Renal pelvis (tissue), 4 donors: ENCODE measurements around the gene SURF1. TPM values are rescaled to one million over a fixed set of nuclear protein-coding genes. Genes with fewer than 3 reads are reported as not detected.
"Not testable (repeated sequence)": the region's sequence is repeated elsewhere in the genome, so short reads cannot be mapped to it uniquely, and the experiment has no call there.

Source experiments
- DNase-seq: peaks from one replicate; pipeline ENCODE4 v3.0.0-alpha.2; 2013
- polyA plus RNA-seq, 3 donors: library from polyadenylated mRNA; unstranded; fragments of 120-200 nt; gene quantifications; one replicate each; pipeline ENCODE4 v1.2.1, GENCODE V29; 2013; ENCODE audit not compliant: insufficient read length in 3 of 3

The SURF1 gene
- polyA plus RNA-seq, 3 donors, result 41.0 to 51.9 (median 44.9) TPM

DNA sequence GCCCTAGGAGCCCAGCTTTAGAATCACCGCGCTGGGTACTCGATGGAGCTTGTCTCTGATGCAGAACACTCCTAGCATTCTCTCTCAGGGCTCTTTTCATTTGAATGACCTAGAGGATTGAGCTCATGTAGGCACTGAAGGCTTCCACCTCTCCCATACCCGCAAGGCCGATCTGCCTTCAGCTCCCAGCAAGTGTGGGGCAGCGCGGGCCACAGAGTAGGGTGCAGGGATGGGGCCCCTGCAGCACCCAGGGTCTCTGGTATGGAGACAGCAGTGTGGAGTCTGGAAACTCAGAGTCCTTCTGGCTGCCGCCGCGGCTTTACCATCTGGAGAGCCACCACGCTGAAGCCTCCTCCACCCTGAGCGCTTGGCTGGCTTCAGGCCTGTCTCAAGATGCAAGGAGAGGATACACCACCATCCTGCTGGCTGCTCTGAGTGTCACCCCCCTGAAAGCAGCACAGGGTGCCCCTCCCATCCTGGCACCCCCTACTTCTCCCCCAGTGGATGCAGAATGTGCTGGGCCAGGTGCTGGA lies 32.8 kb upstream of the SURF1 start:
- no peak for DNase-seq

- no peak for DNase-seq
Measured at GRCh38 chr9:133387680-133388079, 31.4 kb upstream of the SURF1 start.

DNA sequence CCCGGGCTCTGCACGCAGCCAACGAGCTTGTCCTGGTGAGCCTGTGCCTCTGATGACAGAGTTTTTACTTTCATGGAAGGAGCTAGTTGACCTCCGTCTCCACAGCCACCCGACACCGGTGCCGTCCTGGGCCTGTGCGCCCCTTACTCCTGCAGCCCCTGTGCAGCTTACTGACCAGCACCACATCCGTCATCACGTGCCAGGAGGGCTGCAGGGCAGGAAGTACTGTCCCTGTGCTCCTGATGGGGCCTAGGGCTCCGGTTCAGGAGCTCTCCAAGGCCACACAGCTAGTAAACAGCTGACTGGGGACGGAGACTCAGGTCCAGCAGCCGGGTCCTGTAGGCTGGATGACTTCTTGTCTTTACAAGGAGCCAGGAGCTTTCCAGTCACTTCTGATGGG lies 30.1 kb upstream of the SURF1 start:
- DNase-seq, result no peak

GRCh38 chr9:133385452-133385851 lies 29.2 kb upstream of the SURF1 start:
- no peak for DNase-seq

- no peak for DNase-seq
Measured at GRCh38 chr9:133384736-133385321, 28.5 kb upstream of the SURF1 start.

GRCh38 chr9:133383438-133383837 lies 27.2 kb upstream of the SURF1 start:
- DNase-seq, result no peak

- no peak for DNase-seq
Measured at GRCh38 chr9:133382507-133383141, 26.3 kb upstream of the SURF1 start.

DNA sequence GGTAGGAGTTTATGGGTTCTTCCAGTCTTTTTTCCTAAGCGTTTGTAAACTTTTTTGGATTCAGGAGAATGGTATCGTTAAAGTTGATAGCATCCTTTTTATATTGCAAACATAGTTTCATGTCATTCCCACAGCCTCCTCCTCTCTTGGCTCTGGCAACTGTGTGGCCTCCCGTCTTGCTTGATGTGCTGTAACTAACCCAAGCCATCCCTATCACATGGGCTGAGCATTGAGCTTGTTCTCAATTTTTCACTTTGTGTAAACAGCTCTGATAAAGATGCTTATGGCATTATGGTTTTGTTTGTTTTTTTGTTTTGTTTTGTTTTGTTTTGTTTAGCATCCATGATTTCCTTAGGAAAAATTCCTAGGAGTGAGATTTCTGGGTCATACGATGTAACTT lies 24.4 kb upstream of the SURF1 start:
- DNase-seq, result no peak

DNA sequence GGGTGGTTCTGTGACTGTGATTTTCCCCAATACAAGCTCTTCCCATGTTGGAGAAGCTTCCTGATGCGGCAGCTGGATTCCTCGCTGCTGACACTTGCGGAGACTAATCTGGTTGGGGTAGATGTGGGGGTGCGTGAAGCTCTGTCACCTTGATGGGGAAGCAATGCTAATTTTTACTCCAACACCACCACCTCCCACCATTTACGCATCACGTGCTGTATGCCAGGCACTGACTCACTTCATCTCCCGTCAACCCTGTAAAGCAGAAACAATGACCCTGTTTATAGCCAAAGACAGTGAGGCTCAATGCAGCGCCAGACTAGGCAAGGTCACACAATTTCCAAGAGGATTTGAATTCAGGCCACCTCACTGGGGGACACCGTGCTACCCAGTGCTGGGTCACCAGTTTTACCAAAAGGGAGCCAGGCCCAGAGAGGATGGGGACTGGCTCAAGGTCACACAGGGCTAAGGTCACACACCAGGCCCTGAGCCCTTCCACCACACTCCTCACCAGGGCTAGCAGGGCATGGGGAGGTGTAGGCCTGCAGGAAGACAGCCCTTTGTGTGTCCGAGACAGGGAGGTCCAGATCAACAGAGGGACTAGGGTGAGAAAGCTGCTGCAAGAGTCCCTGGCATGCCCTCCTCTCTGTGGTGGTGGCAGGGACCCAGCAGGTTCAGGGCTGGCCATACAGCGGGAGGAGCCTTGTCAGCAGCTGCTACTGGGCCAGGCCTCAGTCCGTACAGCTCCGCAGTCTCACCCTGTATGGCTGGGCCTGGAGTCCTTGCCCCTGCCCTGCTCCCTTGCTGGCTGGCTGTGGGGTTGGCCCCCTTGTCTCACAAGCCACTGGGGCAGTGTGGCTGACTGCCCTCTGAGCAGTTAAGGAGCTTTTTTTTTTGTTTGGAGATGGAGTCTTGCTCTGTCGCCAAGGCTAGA lies 23.1 kb upstream of the SURF1 start:
- DNase-seq, result no peak

DNA sequence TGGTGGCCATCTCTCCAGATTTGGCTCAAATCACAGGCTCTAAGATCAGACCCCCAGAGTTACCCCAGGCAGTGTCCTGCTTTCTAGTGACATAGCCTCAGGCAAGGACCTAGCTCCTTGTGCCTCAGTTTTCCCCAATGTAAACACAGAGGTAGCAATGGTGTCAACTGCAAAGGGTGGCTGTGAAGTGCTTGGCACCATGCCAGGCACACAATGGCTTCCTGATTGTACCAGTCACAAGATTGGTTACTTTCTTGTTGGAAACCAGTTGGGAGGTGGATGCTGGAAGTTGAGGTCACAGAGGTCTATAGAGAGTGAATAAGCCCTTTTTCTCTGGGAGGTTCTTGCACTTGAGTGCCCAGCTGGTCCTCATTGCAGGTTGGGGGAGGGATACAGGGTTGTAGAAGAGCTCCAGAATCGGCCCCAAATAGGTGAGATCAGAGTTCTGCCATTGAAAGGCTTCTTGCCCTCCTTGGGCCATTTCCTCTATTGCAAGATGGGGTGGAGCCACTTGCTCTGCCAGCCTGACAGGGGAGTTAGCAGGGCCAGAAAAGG lies 22.2 kb upstream of the SURF1 start:
- DNase-seq, result no peak

- DNase-seq, result no peak
Measured at GRCh38 chr9:133377721-133378216, 21.5 kb upstream of the SURF1 start.

- not testable (repeated sequence) for DNase-seq
Measured at GRCh38 chr9:133377280-133377679, 21.0 kb upstream of the SURF1 start.

- peak; percentile 96 for DNase-seq
Measured at GRCh38 chr9:133375724-133376654, 19.7 kb upstream of the SURF1 start, which contains the start of the genes STKLD1 and SURF4. TSS of gene STKLD1 (plus strand) at chr9:133376366. CDS start at chr9:133376474, 108 bp downstream. TSS of gene SURF4 (minus strand) at chr9:133376060. CDS start at chr9:133375969, 91 bp downstream.

DNA sequence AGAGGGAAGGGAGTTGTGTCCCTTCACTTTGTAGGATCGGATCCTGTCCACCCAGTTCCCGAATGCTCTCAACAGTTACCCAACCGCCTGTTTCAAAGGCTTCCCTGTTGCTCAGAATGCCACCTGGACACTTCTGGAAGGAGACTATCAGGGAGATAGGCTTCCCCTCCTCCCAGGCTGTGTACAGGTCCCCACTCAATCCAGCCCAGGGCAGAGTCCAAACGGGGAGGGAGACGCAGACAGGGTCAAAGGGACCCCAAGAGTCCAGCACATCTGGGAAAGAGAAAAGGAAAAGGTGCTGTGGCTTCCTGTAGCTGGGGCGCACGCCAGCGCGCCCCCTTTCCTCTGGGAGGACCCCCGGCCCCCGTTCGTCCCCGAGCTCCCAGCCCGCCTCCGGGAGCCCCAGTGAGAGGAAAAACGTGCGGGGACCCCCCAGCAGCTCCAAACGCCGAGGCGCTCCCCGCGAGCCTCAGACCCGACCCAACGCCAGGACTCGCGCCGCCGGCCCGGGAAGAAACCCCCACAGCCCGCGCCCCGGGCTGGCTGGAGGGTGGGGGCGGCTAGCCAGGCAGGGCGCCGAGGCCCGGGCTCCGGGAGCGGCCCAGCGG lies 18.9 kb upstream of the SURF1 start:
- DNase-seq, result no peak

DNA sequence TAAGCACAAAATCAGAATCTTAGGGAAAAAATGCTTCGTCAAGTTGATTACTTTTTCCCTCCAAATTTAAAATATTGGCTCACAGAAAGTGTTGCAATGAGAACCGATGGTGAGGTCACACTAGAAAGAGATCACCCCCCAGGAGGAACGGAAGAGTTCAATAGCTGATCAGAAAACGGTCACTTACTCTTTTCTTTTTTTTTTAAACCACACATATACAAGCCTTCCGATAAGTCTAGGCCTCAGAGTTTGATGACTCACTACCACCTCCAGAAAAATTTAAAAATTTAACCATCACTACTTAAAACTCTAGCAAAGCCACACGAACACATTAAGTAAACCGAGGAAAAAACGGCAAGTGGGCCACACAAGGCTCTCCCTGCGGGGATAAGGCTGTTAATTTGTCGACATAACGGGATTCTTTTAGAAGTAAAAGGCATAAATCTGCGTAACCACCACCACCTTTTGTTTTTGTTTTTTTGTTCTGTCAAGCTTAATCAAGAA lies 18.4 kb upstream of the SURF1 start:
- DNase-seq, result no peak

DNA sequence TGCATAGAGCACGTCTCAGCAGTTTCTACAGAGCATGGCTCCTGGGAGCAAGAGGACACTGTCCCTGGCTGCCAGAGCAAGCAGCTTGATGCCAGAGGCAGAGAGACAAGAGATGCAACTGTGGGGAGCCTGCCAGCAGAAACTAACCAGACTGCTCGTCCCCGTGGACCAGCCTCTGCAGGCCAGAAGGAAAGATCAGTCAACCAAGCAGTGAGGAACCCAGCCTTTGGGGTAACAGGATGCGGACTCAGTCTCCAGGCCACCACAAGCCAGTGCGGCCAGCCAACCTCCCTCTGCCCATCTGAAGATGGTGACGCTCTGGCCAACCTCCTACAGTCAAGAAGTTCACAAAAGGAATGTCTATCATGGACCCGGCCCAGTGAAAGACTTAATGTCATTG lies 15.9 kb upstream of the SURF1 start:
- no peak for DNase-seq

- DNase-seq, result no peak
Measured at GRCh38 chr9:133371261-133371711, 15.0 kb upstream of the SURF1 start.

- DNase-seq, result no peak
Measured at GRCh38 chr9:133370685-133371084, 14.4 kb upstream of the SURF1 start.

- DNase-seq, result no peak
Measured at GRCh38 chr9:133369933-133370332, 13.6 kb upstream of the SURF1 start.

DNA sequence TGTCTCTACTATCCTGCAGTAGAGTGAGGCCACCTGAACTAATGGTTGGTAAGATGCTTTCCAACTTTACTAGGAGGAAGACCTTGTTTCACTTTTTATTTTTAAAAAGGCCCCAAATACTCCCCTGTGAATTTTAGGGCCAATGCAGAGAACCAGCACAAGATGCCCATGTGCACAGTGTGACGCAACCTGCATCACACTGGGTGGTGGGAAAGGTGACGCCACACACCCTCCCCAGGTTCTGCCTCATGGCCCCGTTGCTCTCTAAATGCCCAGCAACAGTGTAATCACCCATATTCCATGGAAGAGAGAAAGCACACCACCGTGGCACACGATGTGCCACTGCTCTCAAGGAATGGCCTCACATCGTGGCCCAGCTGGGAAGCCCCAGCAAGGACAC lies 13.1 kb upstream of the SURF1 start:
- DNase-seq, result no peak
